HG02981 (cell line): ENCODE measurements around the gene SETBP1.
A peak's percentile ranks its signal among the peaks of the same experiment; 100 is the strongest.

Experiments used
- ATAC-seq: cut with Tn5 transposase; IDR thresholded peaks from one replicate; pipeline ENCODE4 v1.9.1; 2021; ENCODE audit warnings: mild to moderate bottlenecking, moderate library complexity; ENCODE audit not compliant: unreplicated experiment

SETBP1 gene

DNA sequence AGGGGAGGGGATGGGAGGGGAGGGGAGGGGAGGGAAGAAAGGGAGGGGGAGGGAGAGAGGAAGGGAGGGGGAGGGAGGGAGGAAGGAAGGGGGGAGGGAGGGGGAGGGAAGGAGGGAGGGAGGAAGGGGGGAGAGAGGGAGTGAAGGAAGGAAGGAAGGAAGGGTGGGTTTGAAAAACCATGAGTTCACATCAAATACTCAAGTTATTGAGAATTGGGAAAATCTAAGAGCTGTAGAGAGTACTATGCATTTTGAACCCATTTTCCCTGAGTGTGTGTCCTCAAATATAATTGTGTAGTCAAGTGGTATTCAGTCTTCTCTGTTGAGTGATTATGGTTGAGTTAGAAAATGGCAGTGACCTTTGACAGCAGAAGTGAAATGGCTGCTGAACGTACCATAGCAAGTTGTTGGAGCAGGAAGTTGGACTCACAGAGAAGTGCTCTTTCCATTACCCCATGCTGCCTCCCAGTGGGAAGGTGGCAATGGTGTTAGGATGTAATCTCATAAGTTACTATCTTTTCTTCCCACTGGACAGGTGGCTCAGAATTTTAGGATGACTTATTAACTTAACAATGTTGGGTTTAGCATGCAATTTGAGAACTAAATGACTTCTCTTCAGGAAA, 214.6 kb downstream of the SETBP1 start:
- ATAC-seq: no peak

GRCh38 chr18:44896846-44897245, 216.2 kb downstream of the SETBP1 start:
- no peak for ATAC-seq

DNA sequence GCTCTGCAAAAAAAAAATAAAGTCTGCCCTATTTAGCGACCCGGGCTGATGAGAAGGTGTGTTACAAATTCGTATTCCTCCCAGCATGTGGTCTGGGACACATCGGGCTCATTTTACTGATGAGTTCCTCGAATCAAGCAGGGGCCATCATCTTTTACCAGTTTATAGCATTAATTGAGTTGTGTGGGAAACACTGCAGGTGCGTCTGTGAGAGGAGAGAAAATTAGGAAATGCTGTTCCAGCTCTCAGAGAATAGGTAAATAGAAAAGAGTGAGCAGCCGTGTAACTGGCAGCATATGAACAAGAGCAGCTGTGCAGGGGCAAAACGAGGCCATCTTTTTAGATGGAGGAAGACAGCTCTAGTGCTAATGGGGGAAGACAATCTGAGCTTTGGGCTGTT, 216.7 kb downstream of the SETBP1 start:
- no peak for ATAC-seq

GRCh38 chr18:44897816-44898215, 217.1 kb downstream of the SETBP1 start:
- no peak for ATAC-seq

- ATAC-seq: no peak
Observed at GRCh38 chr18:44898498-44898897, 217.8 kb downstream of the SETBP1 start.

- no peak for ATAC-seq
Observed at GRCh38 chr18:44899832-44900231, 219.1 kb downstream of the SETBP1 start.

- no peak for ATAC-seq
Observed at GRCh38 chr18:44900627-44901026, 219.9 kb downstream of the SETBP1 start.

GRCh38 chr18:44901283-44901682, 220.6 kb downstream of the SETBP1 start:
- ATAC-seq: no peak

- no peak for ATAC-seq
Observed at GRCh38 chr18:44903327-44903726, 222.6 kb downstream of the SETBP1 start.

GRCh38 chr18:44904768-44905167, 224.1 kb downstream of the SETBP1 start:
- ATAC-seq: no peak

GRCh38 chr18:44909191-44909719, 228.6 kb downstream of the SETBP1 start:
- peak; percentile 85 for ATAC-seq

- no peak for ATAC-seq
Observed at GRCh38 chr18:44911260-44911659, 230.6 kb downstream of the SETBP1 start.

GRCh38 chr18:44911773-44912172, 231.1 kb downstream of the SETBP1 start:
- ATAC-seq: no peak

GRCh38 chr18:44912740-44913478, 232.2 kb downstream of the SETBP1 start:
- ATAC-seq: no peak

DNA sequence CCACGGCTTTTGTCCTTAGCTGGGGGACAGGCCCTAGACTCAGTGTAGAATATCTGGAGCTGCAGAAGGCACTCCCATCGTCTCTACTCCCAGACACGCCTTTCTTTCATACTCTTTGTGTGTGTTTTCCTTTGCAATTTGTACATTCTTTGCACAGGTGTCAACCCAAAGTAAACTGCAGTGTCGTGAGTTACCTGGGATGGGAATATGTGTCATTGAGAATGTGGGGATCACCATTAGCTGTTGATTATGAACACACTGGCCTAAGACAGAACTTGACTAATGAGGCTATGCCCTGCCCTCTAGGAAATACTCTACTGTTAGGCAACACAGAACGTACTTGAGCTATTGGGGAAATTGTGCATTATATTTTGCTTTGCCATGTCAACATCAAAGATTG, 233.3 kb downstream of the SETBP1 start:
- no peak for ATAC-seq

- no peak for ATAC-seq
Observed at GRCh38 chr18:44915213-44915612, 234.5 kb downstream of the SETBP1 start.

GRCh38 chr18:44915661-44916060, 235.0 kb downstream of the SETBP1 start:
- ATAC-seq: no peak

- ATAC-seq: no peak
Observed at GRCh38 chr18:44916429-44917207, 235.9 kb downstream of the SETBP1 start.

DNA sequence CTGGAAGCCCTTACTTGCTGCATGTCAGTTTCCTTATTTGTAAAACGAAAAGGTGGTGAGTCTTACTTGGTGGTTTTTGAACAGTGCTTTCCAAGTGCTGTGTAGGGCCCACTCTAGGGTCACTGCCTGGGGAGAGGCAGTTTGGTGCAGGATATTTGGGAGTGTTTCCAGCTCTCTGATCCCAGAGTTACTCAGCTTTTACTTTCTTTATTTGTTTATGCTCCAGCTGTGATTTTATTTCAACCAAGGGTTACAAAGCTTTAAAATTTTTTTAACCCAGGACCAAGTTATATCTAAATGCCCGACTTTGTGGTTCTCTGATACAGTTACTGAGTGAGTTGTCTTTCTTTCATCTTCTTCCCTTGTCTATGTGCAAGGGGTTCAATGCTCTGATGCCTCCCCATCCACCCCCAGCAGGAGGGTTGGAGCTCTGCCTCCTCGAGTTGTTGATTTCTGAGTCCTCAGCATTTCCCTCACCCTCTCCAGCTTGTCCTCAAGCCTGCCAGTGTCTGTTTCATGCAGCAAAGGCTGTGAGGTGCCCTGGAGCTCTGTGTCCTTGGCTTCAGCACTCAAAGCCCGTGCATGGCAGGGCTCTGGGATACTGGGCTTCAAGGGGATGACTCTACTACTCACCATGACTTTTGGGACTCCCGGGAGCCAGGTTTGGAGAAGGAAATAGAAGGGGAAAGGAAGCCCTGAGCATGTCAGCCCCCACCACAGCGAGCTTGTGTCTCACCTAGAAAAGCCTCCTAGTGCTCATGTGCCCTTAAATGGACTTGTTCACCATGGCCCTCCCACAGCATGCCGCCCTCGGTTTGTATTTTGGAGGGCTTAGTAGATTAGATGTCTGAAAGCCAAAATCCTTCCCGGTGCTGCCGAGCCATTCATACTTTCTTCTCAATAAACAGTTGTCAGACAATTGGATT, 236.8 kb downstream of the SETBP1 start:
- no peak for ATAC-seq

DNA sequence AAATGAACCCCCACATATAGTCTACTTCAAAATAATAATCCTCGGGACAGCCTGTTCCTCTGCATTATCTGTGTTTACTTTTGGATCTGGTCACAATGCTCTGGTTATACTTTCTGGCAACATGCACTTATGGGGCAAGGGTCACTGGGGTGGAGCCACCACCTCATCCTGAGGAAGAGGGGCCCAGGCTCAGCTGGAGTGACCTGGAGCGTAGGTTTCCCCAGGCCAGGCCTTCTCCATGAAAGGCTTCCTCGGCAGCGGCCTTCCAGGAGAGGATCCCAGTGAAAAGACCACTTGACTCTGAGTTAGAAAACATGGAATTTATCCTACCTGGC, 237.4 kb downstream of the SETBP1 start:
- no peak for ATAC-seq

DNA sequence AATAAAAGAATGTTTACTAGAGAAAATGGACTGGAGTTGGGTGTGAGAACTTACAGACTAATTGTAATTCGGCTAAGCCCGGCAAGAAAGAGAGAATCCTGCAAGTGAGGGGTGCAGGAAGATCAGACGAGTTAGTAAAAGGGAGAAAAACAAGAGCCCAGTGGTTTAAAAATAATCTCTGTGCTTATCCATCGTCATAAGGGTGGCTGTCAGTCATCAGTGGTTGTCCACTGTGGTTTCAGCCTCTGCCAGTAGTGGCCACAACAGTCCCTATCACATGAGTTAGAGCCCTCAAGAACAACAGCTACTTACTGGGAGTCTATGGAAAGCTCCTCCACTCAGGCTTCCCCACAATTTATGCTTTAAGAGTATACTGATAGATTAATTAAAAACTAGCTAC, 239.8 kb downstream of the SETBP1 start:
- ATAC-seq: no peak
